NCI-H1436 treated with DMSO at 0.1 percent for 48 hours (cell line): ENCODE results near the gene LRP6.
"Not testable (repeated sequence)": the region's sequence is repeated elsewhere in the genome, so short reads cannot be mapped to it uniquely, and the experiment has no call there.

Source experiments
- DNase-seq: peaks from one replicate; lab custom pipeline; 2025; lab: John Stamatoyannopoulos, UW

The LRP6 gene

DNA sequence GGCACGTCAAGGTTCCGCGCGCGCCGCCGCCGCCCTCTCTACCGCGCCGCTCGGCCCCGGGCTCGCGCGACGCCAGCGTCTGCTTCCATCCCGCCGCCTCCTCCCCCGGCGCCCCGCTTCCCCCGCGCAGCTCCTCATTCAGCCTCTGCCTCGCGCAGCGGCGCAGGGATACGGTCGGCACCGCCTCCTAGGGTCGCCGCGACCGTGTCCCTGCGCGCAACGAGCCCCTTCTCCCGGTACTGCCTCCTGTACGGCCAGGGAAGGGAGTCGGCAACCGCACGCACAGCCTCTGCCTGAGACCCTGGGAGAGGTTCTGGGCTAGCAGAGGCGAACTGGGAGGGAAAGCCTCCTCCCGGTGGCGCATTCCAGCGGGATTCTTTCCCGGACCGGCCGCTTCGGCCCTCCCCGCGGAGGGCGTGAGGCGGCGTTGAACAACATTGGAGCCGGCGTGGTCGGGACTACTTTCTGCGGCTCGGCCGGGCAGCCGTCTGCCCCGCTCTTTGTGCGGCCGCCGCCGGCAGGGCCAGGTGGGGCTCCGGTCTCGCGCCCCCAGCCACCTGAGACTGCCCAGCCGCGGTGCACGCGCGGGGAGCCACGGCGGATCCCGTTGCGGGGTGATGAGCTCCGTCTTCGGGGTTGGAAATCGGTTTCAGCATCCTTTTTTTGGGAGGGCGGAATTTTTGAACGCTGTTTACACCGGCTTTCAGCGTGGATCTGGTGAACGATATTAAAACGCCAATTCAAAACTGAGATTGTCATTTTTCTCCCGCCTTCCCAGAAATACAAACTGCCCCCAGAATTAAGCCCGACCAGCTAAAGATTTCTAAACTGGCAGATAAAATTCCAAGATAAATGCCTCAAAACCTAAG lies at the start of gene LRP6:
Gene LRP6 (minus strand): TSS at position 172 of the 869 bp plus-strand sequence. CDS start 309 bp downstream, outside the sequence.
- peak; percentile 57 for DNase-seq

DNA sequence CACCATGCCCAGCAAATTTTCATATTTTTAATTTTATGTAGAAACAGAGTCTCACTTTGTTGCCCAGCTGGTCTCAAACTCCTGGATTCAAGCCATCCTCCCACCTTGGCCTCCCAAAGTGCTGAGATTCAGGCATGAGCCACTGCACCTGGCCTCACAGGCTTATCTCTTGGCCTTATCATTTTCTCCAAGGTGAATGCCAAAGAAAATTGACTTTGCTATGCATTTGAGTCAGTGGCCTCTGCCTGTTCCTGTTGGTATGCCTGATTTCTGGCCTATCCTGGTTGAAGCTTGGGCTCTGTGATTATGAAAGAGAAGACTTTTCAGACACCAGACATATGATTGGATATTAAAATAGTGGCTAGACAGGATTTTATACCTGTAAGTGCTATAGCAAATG lies 49.0 kb upstream of the LRP6 start:
- no peak for DNase-seq

DNA sequence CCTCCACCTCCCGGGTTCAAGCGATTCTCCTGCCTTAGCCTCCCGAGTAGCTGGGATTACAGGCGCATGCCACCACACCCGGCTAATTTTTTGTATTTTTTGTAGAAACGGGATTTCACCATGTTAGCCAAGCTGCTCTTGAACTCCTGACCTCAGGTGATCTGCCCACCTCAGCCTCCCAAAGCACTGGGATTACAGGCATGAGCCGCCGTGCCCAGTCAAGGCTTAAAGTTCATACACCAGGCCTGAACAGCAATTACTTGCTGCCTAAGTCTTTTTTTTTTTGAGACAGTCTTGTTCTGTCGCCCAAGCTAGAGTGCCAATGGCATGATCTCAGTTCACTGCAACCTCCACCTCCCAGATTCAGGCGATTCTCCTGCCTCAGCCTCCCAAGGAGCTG lies 43.9 kb upstream of the LRP6 start:
- not testable (repeated sequence) for DNase-seq

DNA sequence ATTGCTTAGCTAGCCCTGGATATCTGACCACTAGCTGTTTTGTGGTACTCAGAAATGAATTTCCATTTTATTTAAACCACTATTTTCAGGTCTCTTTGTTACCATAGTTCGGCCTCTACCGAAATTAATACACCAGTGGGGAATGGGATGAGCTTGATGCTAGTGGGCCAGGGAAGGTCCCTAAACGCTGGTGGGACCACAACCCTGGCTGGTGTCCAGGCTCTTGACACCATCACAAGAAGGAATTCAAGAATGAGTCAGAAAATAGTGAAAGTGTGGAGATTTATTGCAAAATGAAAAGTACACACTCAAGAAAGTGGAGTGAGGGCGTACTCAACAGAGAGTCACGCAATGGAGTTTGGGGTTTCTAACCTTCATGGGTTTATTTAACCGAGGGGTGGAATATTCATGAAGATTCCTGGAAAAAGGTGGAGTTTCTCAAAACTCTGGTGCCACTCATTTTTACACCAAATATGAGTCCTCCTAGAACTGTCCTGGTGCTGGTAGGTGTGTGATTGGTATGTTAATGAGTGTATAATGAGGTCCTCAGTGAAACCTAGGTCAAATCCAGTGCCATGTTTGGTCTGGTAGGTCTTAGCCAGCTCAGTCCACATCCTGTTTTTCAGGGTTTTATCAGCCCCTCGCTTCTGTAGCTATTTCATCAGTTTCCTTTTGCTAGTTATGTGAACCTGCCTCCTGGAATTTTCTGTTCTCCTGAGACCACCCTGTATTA lies 38.9 kb upstream of the LRP6 start:
- no peak for DNase-seq

DNA sequence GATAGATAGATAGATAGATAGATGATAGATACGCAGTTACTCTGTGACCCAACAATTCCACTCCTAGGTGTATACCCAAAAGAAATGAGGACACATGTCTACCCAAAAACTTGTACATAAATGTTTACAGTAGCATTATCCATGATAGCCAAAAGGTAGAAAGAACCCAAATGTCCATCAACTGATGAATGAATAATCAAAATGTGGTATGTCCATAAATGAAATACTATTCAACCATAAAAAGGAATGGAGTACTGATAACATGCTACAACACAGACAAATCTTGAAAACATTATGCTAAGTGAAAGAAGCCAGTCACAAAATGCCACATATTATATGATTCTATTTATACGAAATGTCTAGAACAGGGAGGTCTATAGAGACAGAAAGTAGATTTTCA lies 36.1 kb upstream of the LRP6 start:
- no peak for DNase-seq

DNA sequence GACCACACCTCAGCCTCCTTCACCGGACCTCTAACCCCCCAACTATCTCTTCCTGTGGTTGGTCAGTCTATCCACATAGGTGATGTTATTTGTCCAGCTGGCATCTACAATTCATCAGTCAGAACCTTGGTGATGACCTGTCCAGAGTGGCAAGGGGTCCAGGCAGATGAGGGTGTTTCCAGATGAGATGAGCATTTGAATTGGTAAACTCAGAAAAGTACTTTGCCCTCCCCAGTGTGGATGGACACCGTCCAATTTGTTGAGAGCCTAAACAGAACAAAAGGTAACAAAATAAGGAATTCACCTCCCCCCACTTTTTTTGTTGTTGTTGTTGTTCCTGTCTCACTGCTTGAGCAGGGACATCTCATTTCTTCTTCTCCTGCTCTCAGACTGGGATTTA lies 34.3 kb upstream of the LRP6 start:
- DNase-seq: no peak

DNA sequence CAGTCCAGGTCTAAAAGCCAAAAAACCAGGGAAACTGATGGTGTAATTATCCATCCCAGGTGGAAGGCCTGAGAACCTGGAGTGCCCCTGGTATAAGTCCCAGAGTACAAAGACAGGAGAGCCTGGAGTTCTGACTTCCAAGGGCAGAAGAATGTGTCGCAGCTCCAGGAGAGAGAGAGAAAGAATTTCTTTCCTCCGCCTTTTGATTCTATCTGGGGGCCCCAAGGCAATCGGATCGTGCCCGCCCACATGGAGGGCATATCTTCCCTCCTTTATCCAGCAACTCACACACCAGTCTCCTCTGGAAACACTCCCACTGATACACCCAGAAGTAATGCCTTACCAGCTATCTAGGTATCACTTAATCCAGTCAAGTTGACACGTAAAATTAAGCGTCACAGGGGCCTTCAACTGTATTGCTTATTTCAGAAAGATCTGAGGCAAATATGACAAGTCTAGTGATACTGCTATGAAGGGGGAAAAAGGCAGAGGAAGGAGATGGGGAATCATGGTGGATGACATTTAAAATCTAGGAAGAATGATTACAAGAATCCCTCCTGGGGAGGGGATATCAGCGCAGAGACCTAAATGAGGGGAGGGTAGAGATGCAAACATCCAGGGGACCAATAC lies 30.5 kb upstream of the LRP6 start:
- no peak for DNase-seq

DNA sequence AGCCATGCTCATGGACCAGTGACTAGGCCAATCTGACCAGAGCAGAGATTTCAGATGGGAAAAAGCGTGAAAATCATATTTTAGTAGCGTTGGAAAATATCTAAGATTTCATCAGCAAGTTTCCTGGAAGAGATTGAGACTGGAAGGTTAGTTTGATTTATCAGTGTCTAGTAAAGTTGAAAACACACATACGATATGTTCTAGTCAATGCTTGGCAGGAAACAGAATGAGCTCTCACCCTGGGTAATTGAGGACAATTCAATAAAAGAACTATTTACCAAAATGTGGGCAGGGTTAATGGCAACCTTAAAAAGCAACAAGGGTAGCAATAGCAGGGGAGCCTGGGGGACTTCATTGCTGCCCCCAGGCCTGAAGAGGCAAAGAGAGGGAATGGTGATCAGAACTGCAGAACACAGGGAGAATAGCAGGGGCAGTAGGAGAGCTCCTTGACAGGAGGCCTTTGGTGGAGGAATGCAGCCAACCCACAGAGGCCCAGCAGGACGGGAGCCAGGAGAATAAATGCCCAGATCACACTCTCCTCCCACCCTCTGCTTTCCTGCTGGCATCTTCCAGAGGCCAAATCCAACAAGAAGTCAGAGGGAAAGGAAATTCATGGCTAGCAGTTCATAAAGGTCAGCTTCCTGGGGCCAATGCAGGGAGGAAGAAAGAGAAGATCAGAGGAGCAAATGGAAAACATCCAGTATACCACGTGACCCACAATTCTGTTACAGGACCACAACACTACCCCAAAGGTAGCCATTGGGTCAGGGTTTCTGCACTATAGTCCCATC lies 27.6 kb upstream of the LRP6 start:
- DNase-seq: no peak

DNA sequence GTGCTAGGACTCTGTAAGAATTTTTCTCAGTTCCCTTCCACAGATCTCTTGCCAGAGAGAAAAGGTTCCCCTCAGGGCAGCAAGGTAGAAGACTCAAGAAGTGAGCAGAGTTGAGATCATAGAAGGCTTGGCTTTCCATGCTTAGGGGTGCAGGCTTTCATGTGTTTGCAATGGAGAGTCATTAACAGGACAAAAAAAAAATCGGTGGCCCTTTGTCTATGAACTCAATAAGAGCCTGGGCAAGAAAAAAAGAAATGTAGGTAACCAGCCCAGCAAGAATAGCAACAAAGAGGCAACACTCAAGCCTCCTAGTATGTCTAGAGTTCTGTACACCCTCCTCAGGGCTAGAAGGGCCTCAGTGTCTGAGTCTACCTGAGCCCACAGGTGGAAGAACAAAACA lies 23.4 kb upstream of the LRP6 start:
- DNase-seq: no peak

DNA sequence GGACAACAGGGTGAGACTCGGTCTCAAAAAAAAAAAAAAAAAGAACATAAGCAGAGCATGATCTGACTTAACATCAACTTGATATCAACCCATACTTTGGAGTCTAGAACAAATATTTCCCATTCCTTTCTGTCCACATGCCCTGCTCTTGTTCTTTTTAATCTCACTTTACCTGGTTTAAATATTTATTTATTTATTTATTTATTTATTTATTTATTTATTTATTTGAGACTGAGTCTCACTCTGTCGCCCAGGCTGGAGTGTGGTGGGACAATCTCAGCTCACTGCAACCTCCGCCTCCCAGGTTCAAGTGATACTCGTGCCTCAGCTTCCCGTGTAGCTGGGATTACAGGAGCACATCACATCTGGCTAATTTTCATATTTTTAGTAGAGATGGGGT lies 19.6 kb upstream of the LRP6 start:
- DNase-seq: no peak

DNA sequence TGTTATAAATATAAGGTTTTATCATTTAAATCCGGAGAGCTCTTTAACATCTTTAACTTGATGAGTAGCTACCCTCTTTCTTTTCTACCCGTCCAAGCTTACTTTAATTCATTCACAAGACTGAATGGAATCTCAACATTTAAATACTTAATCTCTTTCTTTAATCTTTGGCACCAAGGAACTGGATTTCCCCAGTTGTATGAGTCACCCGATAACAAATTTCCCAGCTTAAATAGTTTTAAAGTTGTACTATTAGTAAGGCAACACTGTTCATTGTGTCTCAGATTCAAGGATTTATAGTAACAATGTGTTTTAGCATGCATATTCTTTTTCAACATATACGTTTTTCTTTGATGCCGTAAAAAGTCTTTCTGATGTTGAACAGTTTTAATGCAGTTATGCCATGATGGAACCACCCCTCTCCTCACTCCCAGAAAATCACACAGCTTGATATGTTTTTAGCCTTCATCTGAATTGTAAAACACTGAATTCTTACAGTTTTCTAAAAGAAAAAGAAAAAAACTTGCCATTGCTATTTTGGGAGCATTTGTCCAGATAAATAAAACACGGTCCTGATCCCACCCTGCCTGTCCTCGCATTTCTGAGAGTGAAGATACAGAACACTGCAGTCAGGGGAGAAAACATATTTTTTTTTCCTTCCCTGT lies 16.0 kb upstream of the LRP6 start:
- no peak for DNase-seq

DNA sequence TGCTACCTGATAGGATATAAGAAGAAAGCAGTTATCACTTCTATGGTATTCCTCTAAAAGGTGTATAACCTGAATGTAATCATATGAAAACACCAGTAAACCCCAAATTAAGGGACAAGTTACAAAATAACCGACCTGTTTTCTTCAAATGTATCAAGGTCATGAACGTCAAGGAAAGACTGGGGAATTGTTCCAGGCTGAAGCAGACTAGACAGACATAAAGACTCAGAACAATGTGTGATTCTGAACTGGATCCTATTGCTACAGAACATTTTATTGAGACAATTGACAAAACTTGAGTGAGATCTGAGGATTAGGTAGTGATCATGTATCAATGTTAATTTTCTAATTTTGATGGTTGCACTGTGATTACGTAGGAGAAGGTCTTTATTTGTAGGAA lies 15.4 kb upstream of the LRP6 start:
- DNase-seq: no peak

DNA sequence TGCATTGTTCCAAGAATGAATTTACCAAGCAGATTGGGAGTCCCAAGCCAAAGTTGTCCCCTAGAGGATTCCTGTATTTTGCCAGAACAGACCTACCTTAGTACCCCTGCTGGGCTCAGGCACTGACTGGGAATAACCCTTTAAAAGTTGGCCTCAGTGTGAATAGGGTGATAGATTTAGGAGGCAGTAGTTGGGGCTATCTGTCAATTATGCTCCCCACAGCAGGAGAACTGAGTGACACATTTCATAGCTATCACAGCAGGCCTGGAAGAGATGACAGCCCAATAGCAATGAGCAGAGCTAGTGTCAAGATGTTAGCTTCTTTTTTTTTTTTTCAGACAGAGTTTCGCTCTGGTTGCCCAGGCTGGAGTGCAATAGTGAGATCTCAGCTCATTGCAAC lies 14.3 kb upstream of the LRP6 start:
- DNase-seq: no peak

DNA sequence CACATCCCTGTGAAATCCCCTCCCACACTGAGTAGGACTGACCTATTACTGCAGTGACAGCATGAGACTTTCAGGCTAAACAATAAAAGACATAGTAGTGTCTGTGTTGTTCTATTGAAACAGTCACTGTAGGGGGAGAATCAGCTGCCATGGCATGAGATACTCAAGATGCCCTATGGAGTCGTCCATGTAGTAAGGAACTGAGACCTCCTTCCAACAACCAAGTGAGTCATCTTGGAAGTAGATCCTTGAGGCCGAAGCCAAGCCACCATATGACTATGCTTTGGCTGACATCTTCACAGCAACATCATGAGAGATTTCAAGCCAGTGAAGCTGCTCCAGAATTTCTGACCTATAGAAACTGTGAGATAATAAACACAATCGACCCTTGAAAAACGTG lies 12.1 kb upstream of the LRP6 start:
- no peak for DNase-seq

DNA sequence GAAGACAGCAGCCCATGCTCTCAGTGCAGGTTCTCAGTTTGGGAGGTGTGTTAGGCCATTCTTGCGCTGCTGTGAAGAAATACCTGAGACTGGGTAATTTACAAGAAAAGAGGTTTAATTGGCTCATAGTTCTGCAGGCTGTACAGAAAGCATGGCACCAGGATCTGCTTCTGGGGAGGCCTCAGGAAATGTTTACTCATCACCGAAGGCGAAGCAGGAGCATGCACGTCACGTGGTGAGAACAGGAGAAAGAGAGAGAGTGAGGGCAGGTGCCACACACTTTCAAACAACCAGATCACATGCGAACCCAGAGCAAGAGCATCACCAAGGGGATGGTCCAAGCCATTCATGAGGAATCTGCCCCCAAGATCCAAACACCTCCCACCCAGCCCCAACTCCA lies 9.0 kb upstream of the LRP6 start:
- DNase-seq: no peak

DNA sequence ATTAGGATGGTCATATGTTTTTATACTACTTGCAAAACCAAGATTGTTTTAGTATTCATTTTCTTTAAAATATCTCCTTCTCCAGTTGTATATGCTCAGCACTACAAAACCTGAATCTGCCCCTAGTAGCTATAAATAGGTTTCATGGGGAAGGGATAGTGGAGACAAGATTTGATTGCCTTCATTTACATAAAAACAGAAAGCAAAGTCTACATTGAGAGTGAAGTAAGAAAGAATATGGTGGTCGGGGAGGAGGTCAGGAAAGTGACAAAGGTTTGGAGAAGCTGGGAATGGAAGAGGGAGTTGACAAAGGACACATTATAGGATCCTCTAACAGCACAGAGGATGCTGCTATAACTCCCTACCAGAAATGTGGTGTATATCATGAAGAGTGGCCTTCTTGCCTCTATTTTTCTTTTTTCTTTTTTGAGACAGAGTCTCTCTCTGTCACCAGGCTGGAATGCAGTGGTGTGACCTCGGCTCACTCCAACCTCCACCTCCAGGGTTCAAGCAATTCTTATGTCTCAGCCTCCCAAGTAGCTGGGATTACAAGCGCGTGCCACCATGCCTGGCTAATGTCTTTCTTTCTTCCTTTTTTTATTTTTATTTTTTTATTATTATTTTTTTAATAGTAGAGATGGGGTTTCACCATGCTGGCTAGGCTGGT lies 6.6 kb upstream of the LRP6 start:
- DNase-seq: no peak

DNA sequence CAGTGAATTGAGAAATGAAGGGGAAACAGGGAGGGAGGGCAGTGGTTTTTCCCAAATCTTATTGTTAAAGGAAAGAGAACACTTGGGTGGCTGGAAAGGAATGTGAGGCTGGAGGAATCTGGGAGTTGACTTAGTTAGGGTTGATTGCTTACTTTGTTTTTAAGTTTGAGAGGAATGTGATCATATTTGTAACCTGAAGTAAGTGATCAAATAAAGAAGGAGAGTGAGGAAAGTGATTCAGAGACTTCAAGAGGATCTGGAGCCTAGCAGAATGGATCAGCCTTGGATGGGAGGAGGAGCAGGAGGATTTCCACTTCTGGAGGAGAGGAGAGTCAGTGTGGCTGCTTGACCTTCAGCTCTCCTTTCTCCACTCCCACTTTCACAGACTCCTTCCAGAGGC lies 6.0 kb upstream of the LRP6 start:
- DNase-seq: no peak

DNA sequence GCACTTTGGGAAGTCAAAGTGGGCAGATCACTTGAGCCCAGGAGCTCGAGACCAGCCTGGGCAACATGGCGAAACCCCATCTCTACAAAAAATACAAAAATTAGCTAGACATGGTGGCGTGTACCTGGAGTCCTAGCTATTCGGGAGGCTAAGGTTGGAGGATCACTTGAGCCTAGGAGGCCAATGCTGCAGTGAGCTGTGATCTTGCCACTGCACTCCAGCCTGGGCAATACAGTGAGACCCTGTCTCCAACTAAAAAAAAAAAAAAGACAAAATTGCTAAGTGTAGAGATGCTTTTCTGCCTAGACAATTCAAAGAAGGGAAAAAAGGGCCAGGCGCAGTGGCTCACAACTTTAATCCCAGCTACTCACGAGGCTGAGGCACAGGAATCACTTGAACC lies 3.4 kb upstream of the LRP6 start:
- no peak for DNase-seq

DNA sequence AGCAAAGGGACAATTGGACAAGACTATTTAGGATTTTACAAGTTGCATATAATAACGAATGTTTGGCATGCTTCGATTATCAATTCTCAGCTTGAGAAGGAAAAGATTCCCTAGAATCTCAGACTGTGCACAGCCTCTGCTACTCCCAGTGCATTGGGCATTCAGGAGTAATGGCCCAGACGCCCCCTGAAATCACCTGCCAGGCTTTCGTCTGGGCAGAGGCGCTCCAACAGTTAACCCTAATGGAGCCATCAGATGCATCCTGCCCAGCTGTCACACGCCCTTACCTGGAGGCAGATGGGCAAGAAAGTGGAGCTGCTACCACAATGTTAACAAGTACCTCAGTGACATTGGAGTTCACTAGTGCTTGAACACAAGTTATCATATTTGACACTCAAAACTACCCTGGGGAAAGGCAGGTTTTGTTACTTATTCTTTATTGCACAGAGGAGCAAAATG lies 927 bp upstream of the LRP6 start:
- no peak for DNase-seq

DNA sequence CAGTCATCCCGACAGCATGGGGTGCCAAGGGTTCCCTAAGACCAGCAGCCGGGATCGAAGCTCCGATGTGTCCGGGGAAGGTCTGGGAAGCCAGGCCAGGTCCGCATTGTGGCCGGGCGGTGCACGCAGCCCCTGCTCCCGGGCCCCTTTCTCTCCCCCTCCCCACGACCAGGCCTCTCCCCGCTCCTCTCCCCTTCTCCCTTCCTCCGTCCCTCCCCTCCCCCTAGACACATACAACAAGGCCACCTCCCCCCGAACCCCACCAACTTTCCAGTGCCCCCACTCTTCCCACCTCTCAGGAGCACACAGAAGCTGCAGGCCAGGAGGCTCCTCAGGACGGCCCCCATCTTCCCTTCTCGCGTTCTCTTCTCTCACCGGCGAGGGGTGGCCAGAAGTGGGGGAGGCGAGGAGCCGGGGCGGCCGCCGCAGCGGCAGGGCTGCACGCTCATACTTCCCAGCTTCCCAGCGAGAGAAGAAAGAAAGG lies 413 bp downstream of the LRP6 start:
- no peak for DNase-seq
